Esophagus squamous epithelium (tissue), 4 donors: ENCODE data around the gene TACR2.

Experiments used
- CTCF ChIP-seq, 6 experiments: fragments of 450-650 bp in 4 of 6; fragments of 200-600 bp in 2 of 6; sonication (generic) in 2 of 6; IDR thresholded peaks; one replicate each; pipeline ENCODE4 v1.5.1; 2016 to 2019; ENCODE audit warnings: antibody characterized with exemption in 6 of 6, mild to moderate bottlenecking in 4 of 6, moderate library complexity in 4 of 6
- POLR2A ChIP-seq, 4 donors: fragments of 450-650 bp; IDR thresholded peaks; one replicate each; pipeline ENCODE4 v1.6.1; 2017; ENCODE audit warnings: antibody characterized with exemption in 4 of 4, mild to moderate bottlenecking in 4 of 4, moderate library complexity in 3 of 4

- TF ChIP-seq CTCF (IDR thresholded peaks at IDR 0.05) (peak in 2 of 6 experiments; percentile 14 to 18), POLR2A (IDR thresholded peaks at IDR 0.05) (no peak)
Observed at GRCh38 chr10:69407621-69408301, 9.0 kb downstream of the TACR2 start.
